Measurements from ENCODE around the gene TMSB4X.
"Not testable (repeated sequence)": the region's sequence is repeated elsewhere in the genome, so short reads cannot be mapped to it uniquely, and the experiment has no call there.

Gene TMSB4X

DNA sequence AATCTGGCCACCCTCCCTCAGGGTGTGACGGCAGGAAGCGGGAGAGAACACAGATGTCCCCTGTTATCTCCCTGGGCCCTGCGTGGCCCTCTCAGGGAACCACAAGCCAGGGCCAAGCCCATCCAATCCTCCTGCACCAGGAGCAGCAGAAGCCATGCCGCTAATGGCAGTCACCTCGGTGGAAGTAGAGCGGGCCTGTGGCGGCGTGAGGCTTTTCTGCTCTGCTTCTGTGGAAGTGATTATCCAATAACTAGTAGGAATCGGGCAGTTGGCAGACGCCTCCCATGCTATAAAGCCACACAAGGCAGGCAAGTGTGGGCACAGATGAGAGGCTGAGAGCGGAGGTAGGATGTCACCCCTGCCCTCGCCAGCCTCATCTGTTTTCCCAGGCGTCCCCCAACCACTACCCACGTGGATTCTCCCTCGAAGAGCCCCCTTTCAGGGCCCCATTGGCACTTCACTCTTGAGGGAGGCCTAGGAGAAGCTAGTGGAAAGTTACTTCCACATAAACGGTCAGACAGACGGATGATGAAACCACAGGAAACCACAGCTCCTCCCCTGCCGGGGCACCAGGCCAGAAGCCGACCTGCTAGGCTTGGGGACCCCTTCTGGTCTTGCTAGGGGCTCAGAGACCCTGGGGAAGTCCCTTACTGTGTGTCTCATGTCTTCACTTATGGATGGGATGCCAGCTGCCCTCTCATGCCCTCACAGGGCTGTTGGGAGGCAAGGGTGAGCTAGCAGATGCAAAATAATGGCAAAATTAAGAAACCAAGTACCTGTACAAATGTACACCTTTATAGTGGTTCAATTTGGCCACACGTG lies 18.8 kb upstream of the TMSB4X start:
- DNase-seq, result no peak

DNA sequence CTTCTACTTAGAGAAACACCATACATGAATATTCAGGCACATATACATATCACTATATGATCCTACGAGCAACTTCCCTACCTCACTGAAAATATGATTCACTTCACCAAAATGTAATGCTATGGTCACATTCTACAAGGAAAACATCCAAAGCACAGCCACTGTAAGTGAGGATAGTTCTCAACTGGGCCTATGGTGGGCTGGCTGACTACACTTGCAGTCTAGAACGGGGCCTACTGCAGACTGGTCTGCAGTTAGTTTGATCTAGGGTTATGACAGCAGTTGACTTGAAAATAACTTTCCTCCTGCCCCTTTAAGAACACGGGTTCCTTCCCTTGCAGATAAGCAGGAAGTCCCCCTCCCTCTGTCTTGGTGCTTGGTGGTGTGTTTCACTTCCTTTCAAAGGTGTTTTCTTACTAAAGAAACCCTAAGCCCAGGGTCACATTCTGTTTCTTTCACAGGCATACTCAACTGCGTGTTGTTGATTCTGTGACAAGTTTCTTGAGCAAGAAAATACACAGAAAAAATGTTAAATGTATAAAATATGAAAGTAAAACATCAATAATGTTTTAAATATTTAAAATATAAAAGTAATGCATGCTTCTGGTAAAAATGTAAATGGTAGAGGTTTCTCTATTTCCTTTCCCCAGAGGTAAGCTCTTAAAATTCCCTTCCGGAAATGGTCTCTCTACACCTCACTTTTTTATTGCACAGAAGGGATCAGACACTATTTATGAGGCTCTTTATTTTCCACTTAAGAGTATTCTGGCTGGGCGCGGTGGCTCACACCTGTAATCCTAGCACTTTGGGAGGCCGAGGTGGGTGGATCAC lies 18.0 kb upstream of the TMSB4X start:
- no peak for DNase-seq

DNA sequence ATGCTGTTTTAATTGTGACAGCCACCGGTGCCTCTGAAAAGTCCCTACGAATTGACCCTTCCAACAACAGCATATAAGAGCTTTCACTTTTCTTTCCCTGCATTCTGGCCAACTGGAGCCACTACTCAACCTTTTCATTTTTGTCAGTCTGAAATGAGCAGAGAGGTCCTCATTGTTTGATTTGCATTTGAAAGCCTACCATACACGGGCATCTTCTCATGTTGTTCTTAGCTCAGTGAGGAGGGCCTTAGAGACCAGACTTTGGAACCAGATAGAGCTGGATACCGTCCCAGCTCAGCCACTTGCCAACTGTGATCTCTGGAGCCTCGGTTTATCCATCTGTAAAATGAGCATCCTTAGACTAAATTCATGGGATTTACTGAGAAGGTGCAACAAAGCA lies 16.9 kb upstream of the TMSB4X start:
- DNase-seq, result no peak

DNA sequence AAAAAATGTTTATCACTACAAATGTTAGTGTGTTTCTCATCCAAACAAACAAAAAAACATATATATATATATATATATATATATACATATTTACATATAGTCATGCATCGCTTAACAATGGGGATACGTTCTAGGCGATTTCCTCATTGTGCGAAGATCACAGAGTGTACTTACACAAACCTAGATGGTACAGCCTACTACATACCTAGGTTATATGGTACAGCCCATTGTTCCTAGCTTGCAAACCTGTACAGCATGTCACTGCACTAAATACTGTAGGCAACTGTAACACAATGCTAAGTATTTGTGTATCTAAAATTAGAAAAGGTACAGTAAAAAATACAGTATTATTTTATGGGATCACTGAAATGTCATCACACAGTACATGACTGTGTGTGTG lies 16.4 kb upstream of the TMSB4X start:
- no peak for DNase-seq

DNA sequence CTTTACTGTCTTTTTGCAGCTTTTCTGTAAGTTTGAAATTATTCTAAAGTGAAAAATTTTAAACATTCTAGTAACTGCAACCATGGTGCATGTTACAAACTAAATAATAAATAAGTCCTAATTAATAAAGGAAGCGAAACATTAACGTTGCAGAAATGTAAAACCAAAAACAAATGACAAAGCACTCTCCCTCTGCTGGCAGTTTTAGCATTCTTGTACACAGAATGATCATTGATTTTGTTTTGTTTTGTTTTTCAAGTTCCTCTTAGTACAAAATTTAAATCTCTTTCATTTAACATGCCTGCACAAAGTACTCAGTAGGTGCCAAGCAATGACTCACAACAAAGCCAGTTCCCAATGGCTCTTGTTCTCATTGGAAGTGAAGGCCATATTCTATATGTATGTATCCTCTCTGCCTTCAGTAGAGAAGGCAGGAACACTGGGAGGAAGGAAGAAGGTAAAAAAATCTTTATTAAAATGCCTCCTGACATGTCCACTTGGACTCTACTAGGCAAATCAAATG lies 13.7 kb upstream of the TMSB4X start:
- no peak for DNase-seq

DNA sequence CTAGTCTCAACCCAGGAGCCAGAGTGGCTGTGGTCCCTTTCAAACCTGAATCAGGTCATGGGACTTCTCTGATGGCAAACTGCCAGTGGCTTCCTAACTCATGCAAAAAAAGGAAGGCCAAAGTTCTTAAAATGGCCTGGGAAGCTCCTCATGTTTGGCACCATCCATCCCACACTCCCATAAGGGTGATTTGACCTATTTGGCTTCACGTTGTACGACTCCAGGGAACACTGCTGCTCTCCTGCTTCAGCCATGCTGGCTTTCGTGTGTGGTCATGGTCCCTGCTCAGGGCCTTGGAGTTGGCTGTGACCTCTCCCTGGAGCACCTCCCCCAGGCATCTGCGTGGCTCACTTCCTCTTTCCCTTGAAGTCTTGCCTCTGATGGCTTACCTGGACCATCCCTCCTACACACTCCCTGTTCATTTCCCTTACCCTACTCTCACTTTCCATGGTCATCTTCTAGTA lies 12.8 kb upstream of the TMSB4X start:
- DNase-seq, result no peak

DNA sequence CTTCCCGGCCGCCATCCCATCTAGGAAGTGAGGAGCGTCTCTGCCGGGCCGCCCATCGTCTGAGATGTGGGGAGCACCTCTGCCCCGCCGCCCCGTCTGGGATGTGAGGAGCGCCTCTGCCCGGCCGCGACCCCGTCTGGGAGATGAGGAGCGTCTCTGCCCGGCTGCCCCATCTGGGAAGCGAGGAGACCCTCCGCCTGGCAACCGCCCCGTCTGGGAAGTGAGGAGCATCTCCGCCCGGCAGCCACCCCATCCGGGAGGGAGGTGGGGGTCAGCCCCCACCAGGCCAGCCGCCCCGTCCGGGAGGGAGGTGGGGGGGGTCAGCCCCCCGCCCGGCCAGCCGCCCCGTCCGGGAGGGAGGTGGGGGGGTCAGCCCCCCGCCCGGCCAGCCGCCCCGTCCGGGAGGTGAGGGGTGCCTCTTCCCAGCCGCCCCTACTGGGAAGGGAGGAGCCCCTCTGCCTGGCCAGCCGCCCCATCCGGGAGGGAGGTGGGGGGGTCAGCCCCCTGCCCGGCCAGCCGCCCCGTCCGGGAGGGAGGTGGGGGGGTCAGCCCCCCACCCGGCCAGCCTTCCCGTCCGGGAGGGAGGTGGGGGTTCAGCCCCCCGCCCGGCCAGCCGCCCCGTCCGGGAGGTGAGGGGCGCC lies 11.6 kb upstream of the TMSB4X start:
- not testable (repeated sequence) for DNase-seq

DNA sequence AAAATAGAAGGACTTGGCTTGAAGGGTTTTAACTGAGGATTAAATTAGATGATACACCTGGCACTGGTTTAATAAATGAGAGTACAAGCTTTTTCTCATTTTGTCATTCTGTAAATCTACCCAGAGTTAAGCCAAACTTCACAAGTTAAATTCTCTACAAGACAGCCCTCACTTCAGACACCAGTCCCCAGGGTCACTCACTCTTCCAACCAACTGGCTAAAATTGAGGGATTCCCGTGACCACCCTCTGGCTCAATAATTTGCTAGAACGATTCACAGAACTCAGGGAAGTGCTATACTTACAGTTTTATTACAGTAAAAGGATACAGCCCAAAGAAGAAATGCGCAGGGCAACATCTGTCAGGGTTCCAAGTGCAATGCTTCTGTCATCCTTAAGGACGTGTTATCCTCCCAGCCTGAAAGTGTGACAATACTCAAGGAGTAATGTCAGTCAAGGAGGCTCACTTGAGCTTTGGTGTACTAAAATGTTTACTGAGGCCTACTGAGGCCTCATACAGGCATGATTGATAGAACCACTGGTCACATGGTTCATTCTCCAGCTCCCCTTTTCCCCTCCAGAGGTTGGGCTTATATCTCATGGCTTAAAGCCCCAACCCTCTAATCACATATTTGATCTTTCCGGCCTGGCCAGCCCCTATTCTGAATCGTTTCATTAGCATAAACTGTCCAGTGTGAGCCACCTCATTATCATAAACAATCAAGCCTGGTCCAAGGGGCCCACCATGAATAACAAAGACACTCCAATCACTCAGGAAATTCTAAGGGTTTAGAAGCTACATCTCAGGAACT lies 9.6 kb upstream of the TMSB4X start:
- no peak for DNase-seq

DNA sequence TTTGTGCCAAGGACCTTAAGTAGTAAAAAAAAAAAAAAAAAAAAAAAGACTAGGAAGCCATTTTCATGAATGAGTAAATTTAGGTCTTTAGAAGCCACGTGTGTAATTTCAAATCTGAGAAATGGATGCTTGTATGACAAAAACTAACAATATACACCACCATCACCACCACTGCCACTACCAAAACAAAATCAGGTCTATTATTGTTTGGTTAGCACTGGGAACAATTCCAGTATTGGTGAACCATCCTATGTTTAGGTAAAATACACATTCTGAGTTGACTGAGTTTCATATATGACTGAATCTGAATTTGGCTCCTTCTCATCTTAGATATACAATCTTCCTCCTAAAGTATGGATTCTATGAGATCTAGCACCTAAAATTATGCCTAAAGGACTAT lies 8.8 kb upstream of the TMSB4X start:
- no peak for DNase-seq

DNA sequence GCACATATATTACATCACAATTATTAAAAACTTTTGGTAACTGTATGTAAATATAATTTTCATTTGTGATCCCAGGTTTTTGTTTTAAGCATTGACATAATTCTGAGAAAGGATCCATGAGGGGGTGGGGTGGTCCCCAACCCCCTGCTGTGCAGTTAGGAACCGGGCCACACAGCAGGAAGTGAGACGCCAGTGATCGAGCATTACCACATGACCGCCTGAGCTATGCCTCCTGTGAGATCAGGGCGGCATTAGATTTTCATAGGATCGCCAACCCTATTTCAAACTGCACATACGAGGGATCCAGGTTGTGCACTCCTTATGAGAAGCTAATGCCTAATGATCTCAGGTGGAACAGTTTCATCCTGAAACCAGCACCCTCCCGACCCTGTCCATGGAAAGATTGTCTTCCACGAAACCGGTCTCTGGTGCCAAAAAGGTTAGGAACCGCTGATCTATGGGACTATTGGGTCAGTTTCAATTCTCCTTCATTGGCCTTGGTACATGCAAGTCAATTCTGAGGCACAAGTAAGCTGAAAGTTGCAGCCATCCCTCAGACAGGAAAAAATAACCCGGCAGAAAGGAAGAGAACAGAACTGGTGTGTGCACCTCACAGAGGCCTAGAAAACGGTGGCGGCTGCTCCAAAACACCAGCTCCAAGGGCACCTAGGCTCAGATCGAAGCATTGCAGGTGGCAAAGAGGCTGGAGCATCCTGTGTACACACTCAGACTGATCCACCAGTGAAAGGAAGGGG lies 7.0 kb upstream of the TMSB4X start:
- DNase-seq, result no peak

DNA sequence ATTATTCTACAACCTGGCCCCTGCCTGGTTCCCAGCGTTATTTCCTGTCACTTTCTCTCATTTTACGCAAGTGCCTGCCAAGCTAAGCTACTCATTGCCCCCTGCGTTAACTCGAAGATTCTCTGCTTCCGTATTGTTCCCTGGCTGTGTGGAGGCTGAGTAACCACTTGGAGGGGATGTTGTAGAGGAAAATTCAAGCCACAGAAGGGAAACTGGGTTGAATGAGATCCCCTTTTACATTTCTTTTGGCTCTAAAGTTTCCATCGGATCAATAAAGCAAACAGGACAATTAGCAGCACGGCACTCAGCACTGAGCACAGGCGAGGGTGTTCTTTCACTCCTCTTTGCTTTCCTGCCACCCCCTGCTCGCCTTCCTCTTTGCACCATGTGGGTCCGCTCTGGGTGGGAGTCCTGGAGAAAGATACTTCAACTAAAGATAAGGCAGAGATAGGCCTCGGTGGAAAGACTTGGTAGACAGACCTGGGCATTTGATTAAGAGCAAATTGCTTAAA lies 4.2 kb upstream of the TMSB4X start:
- peak; percentile 64 for DNase-seq

DNA sequence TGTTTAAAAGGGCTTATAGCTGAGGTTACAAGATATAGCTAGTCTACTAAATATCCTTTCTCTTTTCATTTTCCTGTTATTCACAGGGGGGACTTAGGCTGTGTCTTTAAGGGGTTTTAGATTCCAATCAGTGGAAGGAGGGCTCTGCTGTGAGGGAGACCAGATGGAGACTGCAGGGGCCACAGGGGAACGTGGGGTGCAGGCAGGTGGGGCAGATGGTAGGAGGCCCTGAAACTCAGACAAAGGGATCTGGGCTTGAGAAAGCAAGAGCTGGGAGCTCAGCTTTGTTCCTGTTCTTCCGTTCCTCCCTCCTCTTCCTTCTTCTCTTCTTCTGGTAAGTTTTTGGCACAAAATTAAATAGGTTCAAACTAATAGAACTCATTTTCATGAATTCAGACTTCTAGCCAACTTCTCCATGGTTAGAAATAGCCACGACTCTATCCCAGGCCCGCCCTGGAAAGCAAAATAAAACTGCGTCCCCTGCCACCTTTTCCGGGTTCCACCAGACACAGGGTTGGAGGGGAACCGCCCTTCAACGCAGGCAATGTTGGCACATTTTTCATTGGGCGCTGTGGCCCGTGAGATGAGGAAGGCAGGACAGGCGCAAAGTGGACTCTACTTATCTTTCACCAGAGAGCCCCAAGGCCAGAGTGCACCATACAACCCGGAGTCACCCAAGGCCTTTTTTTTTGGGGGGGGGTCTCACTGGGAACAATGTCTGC lies 3.5 kb upstream of the TMSB4X start:
- no peak for DNase-seq

DNA sequence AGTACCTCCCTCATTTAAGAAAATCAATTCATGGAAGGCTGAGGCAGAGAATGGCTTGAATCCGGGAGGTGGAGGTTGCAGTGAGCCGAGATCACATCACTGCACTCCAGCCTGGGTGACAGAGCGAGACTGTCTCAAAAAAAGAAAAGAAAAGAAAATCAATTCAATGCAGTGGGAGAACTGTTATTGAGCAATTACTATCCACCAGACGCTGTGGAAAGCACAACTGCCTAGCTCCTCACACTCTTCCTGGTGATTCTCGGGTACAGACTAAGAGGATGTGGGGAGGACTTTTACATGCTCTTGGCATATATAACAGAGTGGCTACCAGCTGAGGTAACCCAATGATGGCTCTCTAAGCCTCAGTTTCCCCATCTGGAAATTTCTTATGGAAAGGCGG lies 2.7 kb upstream of the TMSB4X start:
- no peak for DNase-seq

DNA sequence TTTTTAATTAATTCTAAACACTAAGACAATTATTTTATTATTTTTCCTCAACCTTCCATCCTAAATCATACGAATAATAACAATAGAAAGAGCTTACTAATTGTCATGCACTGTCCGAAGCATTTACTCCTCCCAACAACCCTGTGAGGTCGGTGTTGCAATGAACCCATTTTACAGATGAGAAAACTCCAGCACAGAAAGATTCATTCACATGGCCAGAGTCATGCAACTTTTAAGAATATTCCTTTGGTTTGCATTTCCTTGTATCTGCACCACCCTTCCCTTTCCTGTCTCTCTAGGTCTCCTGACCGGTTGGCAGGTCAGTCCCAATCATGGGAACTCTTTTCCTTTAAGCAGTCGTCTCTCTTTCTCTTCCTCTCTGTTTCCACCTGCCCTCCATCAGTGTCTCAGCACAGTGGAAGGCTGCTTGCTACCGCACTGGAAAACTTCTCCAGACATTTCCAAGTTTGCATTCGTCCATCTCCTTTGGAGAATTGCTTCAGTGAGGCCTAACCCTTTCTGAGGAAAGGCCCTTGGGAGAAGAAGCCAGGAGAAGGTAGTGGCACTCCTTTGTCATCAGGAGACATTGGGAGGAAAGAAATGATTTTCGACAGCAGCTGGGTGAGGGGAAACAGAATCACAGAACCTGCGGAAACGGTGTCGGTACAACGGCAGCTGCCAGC lies 1.9 kb upstream of the TMSB4X start:
- no peak for DNase-seq

DNA sequence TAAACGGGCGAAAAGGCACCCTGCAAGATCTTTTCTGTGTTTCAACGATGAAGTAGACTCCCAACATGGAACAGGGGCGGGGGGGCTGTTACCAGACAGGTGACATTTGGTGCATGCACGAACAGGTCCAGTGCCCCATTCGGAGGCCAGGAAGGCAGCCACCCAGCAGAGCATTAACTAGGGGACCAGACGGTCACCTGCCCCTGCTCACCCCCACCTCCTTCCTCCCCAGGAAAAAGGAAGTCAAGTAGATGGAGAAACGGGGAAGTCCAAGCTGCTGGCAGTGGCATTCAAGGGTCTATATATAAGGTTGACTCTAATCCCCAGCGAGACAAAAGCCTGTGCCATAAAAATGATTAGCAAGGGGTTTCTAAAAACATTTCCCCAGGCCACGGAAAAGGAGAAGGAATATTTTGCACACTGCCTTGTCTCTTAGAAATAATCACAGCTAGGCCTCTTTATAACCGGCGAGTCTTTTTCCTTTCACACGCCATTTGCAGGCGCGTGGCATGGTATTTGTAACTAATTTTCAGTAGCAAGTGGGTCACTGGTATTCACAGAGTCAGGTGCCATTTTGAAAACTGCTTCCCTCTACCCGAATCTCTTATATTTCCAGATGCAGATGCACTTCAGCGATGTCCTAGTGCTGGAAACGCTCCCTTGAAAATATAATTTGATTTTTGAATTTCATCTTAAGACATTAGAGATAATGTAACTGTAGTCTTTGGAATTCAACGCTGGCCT lies 1.2 kb upstream of the TMSB4X start:
- peak; percentile 61 for DNase-seq

DNA sequence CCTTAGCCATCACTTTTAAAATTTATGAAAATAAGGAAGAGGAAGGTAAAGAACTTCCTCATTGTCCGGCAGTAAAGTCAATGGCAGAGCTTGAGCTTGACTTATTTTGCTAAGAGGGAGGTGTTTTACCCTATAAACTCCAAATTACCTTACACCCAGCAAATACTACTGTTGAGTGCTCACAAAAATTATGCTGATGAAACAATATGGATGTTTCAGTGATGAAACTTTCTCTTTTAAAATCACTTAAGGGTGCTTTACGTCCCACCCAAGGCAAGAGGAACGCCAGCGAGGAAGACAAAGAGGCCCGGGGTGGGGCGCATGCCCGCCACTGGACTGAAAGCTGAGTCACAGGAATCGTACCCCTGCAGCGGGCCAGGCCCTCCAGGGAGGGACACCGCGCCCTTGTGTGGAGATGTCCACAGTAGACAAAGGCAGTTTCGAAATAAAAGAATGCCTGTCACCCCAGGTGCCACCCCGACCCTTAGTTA lies 560 bp upstream of the TMSB4X start:
- peak; percentile 84 for DNase-seq

DNA sequence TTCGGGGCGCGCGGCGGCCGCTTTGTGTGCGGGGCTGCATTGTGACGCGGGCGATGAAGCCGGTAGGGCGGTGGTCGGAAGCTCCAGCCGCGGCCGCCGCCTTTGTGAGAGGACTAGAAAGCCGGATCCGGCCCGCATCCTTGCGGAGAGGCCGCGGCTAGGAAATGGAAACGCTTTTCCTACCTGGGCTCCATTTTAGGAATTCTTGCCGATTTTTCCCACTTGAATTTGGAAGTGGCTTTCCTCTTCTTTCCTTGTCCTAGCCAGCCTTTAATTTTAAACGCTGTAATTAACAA lies 708 bp downstream of the TMSB4X start:
- no peak for DNase-seq

DNA sequence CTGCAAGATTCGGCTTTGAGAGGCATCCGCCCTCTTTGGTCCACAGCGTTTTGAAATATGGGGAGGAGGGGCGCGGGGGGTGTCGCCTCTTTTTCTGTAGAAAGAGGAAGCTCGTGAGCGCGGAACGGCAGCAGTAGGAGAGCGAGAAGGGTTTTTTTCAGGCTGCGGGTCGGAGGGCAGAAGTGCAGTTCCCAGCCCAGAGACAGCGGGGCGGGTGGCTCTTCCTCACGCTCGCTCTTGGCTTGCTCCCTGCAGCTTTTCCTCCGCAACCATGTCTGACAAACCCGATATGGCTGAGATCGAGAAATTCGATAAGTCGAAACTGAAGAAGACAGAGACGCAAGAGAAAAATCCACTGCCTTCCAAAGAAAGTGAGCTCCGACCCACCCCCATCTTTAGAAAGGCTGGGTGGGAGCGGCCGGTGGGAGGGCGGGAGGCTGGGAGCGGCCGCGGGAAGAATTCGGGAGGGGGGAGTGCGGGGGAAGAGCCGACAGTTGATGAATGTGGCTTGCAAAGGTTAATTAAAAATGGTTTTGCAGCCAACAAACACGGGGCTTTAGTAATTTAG lies 1.2 kb downstream of the TMSB4X start:
- peak; percentile 83 for DNase-seq

All from eye (tissue), 1 donor.